DMS114 treated with DMSO at 0.1 percent for 48 hours (cell line): ENCODE measurements around the gene ADGRD1.
"Not testable (repeated sequence)": the region's sequence is repeated elsewhere in the genome, so short reads cannot be mapped to it uniquely, and the experiment has no call there.

Experiments used
- DNase-seq: peaks from one replicate; lab custom pipeline; 2025; ENCODE audit not compliant: unreplicated experiment; lab: John Stamatoyannopoulos, UW

Gene ADGRD1

DNA sequence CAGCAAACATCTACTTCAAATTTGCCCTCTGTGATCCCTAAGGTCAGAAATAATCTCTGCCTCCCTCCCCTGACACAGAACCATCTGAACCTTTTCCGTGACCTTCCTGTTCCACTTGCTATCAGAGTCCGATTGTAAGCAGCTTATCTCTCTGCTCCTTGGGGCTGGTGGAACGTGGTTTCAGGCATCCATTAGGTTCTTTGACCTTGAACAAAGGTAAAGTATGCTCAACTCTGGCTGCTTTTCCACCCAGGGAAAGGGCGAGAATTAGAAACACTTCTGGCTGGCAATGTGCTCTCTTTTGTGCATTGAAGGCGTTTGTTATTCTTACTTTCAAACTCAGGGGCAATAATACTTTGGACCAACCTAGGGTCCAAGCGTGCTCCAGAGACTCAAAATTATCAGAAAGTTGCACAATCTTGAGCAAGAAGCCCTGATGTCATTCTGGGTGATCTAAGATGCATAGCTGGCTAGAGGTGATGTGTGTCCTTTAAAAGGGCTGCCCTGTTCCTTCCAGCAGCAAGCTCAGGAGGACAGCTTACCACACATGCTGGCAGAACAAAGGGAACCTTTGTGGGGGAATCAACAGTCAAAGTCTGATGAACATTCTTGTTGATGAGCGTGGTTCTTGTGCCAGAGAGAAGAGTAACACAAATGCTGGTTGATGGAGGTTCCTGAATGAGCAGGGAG is 29.8 kb downstream of the ADGRD1 start:
- no peak for DNase-seq

DNA sequence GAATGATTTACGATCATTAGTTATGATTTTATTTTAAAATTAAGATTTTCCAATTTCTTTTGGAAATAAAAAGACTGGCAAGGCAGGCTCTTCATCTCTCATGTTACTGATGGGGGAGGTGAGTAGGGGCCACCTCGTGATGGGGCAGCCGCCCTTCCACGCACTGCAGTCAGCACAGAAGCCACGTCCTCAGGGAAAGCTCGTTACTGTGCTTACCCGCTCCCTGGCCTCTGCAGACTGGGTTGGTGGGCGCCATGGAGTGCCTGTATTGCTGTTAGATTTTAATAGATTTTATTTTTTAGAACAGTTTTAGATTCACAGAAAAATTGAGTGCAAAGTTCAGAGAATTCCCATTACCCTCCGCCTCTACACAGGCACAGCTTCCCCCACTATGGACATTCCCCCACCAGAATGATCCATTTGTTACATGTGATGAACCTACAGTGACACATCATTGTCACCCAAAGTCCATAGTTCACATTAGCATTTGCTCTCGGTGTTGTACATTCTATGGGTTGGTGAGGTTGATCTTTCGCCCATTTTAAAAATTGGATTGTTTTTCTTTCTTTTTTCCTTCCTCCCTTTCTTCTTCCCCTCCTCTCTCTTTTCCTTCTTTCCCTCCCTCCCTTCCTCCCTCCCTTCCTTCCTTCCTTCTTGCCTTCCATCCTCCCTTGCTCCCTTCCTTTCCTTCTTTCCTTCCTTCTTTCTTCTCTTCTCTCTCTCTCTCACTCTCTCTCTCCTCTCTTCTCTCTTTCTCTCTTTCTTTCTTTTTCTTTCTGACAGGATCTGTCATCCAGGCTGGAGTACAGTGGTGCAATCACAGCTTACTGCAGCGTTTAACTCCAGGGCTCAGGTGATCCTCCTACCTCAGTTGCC is 30.7 kb downstream of the ADGRD1 start:
- DNase-seq, result no peak

DNA sequence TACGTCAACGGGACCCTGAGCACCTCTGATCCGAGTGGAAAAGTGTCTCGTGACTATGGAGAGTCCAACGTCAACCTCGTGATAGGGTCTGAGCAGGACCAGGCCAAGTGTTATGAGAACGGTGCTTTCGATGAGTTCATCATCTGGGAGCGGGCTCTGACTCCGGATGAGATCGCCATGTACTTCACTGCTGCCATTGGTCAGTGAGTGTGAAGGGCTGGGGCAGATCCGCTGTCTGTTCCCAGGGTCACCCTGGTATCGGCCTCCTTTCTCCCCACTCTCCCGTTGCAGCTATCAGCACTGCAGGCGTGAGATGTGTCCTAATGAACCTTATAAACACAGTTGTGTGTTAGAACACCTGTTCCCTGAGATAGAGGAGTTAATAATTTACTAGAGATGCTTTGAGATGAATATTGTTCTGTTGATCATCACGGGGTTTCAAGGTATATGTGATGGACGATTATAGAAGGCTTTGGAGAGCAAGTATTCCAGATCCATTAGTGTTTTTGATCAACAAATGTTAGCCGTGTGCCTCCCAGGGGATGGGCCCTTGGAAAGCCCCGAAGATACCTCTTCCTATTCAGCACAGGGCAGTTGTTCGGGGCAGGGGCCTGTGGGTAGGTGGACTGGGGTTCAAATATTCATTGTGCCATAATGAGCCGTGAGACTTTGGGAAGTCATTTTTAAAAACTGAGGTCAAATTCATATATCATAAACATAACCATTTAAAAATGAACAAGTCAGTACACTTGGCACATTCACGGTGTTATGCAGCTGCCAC is 33.6 kb downstream of the ADGRD1 start:
- DNase-seq, result no peak

DNA sequence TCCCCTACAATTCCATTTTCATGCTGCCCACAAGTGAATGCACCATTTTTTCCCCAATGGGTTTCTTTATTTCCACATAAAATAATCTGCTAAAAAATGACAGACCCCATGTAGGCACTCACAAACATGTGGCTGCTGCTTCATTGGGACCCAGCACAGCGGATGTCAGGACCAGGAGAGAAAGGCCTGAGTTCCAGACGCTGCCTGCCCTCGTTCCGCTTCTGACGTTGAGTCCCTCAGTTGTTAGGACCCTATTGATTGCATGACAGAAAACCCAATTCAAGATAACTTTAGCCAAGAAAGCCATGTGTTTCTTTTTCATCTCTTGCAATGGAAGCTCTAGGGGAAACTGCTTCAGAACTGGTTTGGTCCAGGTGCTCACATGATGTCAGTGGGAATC is 34.6 kb downstream of the ADGRD1 start:
- DNase-seq, result no peak

DNA sequence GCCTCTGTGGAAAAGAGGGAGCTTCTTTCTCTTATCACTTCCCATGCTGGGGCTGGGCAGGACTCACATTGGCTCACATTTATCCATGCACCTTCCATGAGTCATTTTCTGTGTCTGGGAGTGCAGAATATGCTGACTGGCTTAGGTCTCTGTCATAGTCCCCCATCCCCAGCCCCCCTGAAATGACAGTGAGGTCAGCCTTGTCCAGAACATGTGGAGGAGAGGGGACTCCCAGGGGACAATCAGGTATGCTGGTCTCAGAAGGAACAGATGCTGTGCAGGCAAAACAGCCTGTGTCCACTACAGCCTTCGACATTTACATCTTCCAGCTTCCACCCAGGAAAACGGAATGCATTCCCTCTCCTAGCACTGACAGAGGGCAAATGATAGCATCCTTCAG is 35.0 kb downstream of the ADGRD1 start:
- no peak for DNase-seq

DNA sequence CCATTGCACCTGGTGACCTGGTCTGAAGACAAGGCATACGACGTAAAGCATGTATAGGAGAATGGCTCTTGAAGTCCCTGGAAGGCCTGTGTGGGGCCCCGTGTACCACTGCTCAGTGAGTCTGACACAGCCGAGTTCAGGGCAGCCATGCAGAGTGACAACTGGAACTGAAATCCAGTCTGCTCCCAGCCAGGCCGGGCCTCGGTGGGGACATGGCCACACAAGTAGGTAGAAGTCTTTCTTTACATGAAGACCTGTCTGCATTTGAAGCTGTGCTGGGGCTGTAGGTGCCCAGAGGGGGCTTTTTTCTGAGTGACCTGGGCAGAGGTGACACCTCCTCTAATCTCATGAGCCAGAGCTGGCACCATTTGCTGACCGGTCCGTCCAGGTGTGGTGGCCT is 35.7 kb downstream of the ADGRD1 start:
- no peak for DNase-seq

DNA sequence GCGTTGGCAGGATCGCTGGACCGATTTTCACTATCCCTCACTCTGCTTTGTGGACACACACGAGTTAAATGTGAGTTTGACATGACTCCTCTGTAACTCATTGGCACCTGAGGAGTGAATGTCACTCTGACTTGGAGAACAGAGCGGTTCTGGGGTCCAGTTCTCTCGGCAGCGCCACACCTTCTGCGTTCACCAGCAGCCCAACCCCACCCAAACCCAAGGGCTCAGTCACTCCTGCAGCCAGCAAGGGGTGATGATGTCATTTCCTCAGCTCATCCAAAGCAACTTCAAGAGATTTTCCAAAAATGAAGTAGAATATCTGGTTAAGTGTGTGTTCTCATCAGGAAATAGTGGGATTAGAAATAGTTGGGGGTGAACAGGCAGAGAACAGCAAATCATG is 36.3 kb downstream of the ADGRD1 start:
- no peak for DNase-seq

DNA sequence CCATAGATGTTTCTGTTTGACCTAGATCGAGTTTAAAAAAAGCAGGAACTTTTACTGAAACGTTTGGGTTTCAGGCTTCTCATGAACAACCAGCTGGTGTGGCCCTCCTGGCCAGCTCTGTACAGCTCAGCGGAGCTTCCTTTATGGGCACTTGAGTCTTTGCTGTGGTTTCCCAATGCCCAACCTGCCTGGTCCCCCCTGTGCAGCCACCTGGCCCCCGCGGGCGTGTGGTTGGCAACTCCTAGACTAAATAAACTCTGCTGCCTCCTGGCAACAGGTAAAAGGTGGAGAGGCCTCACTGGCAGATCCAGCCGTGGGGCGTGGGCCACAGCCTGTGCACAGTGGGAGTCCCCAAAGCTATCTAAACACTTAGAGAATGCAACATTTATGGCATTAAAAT is 38.7 kb downstream of the ADGRD1 start:
- DNase-seq, result no peak

DNA sequence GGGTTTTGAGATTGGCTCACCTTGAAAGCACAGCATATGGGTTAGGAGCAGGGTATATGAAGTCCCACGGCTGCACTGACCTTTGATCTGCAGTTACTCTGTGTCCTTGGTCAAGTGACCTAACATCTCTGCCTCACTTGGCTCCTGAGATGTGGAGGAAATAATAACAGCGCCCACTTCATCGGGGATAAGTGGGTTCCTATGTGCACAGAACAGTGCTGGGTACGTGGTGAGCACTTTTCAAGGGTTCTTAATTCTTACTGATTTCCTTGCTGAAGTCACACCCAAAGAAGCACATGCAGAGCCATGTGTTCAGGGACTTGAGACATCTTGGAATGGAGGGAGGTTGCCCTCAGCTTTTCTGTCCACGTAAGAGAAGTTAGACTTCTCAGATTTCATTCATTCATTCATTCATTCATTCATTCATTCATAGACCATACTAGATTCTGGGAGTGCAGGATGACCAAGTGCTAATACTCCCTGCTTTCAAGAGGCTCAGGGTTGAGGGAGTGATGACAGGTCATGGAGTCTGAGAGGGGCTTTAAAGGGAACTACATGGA is 39.4 kb downstream of the ADGRD1 start:
- DNase-seq, result no peak

DNA sequence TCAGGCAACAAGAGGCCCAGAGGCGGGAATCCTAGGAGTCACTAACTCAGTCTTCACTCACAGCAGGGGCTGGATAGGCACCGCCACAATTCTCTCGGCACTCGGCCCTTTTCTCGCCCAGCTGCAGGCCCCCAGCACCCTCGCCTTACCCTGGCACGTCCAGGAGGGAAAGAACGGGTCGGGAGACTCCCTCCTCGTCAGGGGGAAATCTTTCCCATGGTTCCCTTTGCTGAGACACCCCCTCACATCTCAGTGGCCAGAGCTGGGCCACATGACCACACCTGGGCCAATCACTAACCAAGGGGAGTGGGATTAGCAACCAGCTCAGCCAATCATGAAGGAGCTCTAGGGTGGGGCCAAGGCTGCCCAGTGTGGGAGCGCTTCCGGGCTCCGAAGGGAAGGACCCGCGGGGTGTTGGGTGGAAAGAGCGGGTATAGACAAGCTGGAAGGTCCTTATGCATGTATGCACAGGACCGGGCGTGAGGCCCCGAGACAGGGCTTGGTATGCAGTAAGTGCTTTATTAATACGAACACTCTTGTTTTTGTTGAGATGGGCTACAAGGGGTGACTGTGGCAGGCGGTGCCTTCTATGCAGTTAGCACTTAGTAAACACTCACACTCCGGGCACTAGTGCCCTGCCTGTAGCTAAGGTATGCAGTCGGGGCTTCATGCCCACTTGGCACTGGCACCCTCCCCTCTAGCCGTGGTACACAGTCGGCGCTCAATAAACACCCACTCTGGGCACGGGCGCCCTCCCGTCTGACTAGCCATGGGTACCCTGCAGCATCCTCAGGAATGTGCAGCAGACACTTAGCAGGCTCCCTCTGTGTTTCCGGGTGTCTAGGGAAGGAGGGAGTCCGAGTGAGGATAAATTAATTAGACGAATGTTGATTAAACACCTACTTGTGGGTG is 40.3 kb downstream of the ADGRD1 start:
- no peak for DNase-seq

DNA sequence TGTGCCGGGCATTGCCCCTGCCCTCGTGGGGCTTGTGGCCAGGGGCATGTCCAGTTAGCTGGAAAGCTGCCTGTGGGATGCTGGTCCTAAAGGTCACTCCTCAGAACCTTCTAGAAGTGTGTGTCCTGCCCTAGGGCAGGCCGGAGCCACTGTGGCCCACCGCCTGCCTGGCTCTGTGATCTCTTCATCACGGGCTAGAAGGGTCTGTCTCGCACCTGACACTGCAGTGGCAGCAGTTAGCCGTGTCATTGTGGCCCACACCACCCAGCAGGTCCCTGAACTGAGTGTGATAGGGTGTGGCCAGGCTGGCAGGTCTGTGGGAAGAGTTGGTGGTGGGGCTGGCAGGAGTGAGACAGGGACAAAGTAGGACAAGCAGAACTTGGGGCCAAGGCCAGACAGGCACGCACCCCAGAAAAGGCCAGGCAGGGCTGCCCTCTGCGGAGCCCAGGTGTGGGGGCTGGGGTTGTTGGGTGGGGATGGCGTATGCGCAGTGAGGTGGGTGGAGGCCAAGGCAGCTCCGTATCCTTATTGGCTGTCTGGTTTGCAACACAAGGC is 41.2 kb downstream of the ADGRD1 start:
- no peak for DNase-seq

DNA sequence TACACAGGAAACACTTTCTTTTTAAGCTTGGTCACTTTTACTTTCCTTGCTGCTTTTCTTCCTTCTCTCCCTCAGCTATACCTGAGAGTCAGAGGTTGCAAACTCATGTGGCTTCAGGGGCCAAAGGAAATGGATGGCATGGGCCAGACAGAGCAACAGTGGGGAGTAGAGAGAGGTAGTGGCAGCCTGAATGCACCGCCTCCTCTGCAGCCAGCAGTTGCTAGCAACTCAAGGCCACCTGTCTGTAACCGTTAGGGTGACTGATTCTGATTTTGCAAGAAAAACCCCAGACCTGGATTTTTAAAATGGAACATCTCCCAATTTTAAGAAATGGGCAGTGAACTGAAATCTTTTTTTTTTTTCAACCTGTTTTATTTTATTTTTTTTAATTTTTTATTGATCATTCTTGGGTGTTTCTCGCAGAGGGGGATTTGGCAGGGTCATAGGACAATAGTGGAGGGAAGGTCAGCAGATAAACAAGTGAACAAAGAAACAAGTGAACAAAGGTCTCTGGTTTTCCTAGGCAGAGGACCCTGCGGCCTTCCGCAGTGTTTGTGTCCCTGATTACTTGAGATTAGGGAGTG is 41.8 kb downstream of the ADGRD1 start:
- DNase-seq, result not testable (repeated sequence)

DNA sequence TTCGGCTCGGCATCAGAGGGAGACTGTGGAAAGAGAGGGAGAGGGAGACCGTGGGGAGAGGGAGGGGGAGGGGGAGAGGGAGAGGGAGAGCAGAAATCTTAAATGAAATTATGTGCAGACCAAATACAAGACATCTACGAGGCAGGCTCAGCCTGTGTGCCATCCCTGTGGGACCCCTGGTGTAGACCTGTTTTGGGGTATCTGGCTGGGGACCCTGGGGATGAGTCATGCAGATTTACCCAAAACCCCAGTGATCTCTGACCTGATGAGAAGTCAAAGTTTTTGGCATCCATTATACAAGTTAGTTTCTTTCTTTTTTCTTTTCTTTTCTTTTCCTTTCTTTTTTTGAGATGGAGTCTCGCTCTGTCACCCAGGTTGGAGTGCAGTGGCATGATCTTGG is 44.4 kb downstream of the ADGRD1 start:
- no peak for DNase-seq

DNA sequence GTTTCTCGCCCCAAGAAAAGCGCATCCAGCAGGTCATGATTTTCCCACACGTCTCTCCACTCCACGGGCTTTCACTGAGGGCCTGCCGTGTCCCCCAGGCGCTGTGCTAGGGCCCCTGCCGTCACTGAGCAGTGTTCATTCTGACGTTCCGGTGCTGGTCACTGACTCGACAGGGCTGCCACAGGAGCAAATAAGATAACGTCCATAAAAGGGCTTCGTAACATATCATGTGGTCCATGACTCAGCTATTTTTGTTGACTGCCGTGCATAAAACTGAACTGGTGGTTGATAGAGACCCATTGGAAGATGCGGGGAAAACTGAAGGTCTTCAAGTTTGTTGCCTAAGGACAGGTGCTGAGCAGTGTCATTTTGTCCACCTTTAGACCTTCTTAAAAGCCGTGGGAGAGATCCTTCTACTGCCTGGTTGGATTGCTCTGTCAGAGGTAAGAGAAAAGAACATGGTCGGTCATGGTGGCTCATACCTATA is 46.3 kb downstream of the ADGRD1 start:
- no peak for DNase-seq

DNA sequence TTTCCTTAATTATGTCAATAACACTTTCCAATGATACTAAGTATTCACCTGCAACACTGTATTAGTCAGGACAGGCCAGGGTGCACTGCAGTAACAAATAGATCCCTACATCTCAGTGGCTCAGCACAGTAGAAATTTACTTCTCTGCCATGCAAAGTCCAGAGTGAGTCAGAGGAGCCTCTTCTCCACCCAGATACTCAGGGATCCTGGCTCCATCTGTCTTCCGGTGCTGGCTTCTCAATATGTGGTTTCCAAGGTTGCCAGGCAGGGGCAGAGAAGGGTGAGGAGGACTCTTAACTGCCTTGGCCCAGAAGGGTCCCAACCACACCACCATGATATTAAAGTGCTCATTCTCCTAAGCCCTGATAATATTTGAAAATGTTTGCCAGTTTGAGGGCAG is 47.8 kb downstream of the ADGRD1 start:
- DNase-seq, result no peak

DNA sequence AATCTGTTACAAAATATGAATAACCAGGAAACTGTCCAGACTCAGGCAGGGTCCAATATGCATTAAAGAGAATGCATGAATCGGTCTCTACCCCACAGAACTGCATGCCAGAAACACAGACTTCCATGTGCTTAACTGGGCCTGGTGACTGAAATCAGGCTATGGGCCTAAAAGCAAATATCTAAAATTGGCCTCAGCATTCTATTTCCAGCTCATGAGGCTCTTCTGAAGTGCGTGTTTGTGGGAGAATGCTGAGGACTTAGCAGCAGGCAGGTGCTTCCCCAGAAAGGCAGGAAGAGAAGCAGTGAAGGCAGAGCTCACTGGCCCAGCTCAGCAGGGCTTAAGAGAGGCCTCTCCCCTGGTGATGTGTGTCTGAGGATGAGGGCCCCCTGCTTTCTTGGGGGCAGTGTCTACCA is 48.5 kb downstream of the ADGRD1 start:
- DNase-seq, result no peak

DNA sequence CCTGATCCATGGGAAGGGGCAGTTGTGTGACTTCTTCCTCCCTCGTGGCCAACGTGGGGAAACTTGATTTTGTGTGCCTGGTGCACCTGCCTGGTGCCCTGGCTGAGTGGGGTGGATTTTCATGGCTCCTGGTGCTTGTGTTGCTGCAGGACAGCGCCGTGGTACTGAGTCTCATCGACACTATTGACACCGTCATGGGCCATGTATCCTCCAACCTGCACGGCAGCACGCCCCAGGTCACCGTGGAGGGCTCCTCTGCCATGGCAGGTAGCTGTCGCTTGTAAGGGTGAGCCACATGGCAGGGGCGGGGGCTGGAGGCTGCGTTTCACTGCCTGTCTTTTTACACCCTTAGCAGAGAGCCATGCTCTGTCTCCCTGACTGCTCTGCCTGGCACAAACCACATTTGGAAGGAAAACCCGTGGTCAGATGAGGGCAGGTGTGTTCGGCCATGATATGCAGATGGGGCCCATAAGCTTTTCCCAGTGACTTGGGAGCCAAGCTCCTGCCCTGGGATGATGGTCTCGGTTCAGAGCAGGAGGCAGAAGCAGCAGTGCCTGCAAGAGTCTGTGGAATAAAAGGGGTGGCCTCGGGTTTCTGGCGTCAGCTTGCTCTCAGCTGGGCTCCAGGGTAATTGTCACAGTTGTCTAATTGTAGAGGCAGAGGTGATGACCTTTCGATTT is 49.5 kb downstream of the ADGRD1 start:
- no peak for DNase-seq

DNA sequence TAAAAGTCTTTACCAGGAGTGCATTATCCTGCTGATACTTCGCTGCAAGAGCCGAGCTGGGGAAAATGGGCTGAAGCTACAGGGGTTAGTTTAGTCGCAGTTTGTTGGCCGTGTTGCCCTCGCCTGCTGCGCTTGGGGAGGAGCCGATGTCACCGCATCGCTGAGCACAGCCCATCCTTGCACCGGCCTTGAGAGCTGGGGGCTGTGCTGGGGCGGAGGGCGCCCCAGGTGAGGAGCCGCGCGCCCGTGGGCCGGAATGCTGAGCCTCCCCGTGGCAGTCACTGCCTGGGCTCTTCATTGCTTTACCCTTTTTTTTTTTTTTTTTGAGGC is 50.0 kb downstream of the ADGRD1 start:
- no peak for DNase-seq

DNA sequence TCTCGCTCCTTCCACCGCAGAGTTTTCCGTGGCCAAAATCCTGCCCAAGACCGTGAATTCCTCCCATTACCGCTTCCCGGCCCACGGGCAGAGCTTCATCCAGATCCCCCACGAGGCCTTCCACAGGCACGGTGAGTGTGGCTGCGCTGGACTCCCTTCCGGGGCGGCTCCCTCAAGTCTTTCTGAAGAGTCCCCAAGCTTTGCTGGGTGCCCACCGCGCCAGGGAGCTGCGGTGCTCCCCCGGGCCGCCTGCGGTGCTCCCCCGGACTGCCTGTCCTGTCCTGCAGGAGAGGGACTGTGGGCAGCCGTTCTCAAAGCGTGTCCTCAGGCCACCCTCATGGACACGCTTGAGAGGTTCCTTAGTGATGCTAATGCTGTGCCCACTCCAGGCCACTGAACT is 50.5 kb downstream of the ADGRD1 start:
- DNase-seq, result no peak
